Right lobe of liver (tissue), 4 donors: ENCODE measurements around the gene ATP10A.

Experiments
- CTCF ChIP-seq, 4 donors: fragments of 200-600 bp in 3 of 4; fragments of 450-650 bp in 1 of 4; IDR thresholded peaks; one replicate each; pipeline versions ENCODE4 v1.5.1 to v1.8.0; 2016 to 2022; ENCODE audit warnings: antibody characterized with exemption in 4 of 4, mild to moderate bottlenecking in 2 of 4
- POLR2A ChIP-seq: fragments of 450-650 bp; IDR thresholded peaks from one replicate; pipeline ENCODE4 v1.6.1; 2017; ENCODE audit warnings: antibody characterized with exemption, mild to moderate bottlenecking
- donor health status: DM: no; HTN: no; CAD: no.
- donor health status: DM: no; HTN: no; CAD: no.
- donor health status: DM: no; HTN: yes; CAD: no.

DNA sequence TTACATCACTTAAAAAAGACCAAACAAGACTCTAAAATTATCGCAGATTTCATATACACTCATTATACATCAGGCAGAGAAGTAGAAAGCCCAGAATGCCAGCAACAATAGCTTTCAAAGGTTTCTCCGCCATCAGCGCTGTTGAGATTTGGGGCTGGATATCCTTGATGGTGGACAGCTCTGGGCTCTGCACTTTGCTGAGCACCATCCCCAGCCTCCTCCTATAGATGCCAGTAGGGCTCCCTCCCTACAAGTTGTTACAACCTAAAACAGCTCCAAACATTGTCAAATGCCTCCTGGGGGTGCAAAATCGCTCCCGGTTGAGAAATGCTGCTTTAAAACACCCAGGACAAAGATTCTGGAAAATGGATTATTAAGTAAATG, 73.5 kb downstream of the ATP10A start:
- TF ChIP-seq CTCF (IDR thresholded peaks at IDR 0.05) (no peak), POLR2A (no peak)
